Muscle of leg (tissue), 11 donors: ENCODE data around the gene KDM7A. TPM values are rescaled to one million over a fixed set of nuclear protein-coding genes. Genes with fewer than 3 reads are reported as not detected.

ENCODE experiments used
- DNase-seq: peaks from one replicate; pipeline ENCODE4 v3.0.0; 2013
- H3K27ac ChIP-seq: one replicate; pipeline ENCODE4 v1.5.1; 2013; ENCODE audit warnings: mild to moderate bottlenecking, low read length, control low read depth
- H3K27me3 ChIP-seq: one replicate; pipeline ENCODE4 v1.6.1; 2013; ENCODE audit warnings: low read length; ENCODE audit not compliant: control insufficient read depth, insufficient read depth
- H3K36me3 ChIP-seq: one replicate; pipeline ENCODE4 v1.6.1; 2013; ENCODE audit warnings: low read length; ENCODE audit not compliant: control insufficient read depth, insufficient read depth
- H3K4me1 ChIP-seq: one replicate; pipeline ENCODE4 v1.6.1; 2013; ENCODE audit warnings: low read length; ENCODE audit not compliant: control insufficient read depth, insufficient read depth
- H3K4me3 ChIP-seq: one replicate; pipeline ENCODE4 v1.5.1; 2013; ENCODE audit warnings: low read length, control low read depth
- H3K9me3 ChIP-seq: replicated peaks from 2 replicates; pipeline ENCODE4 v1.6.1; 2013; ENCODE audit warnings: low read depth, low read length; ENCODE audit not compliant: control insufficient read depth
- WGBS: methylation state at CpG from one replicate; pipeline ENCODE4 v1.1.5; 2013; ENCODE audit warnings: missing lambda C conversion rate; ENCODE audit not compliant: insufficient coverage; 5-methylcytosine and 5-hydroxymethylcytosine counted together
- polyA plus RNA-seq, 8 donors: library from polyadenylated mRNA; unstranded; fragments of 120-200 nt; gene quantifications; one replicate each; pipeline versions ENCODE4 v1.2.1 to v1.2.3, GENCODE V29; 2013; ENCODE audit warnings: inconsistent platforms in 1 of 8, low replicate concordance in 1 of 8; ENCODE audit not compliant: insufficient read length in 8 of 8, insufficient read depth in 1 of 8
- total RNA-seq: library from RNA; stranded (reverse); fragments of 120-200 nt; gene quantifications from one replicate; pipeline ENCODE4 v1.2.4, GENCODE V29; 2013

Gene KDM7A
- total and polyA plus RNA-seq, 9 donors = 6.0 to 7.6 (median 6.7) TPM

- Histone ChIP-seq H3K36me3 (peaks cover 46% of the 10 kb centered on the region), H3K27ac (no peak overlapping the region), H3K4me1 (no peaks in the 10 kb centered on the region), H3K9me3 (no peaks in the 10 kb centered on the region), H3K27me3 (no peaks in the 10 kb centered on the region), H3K4me3 (no peak overlapping the region)
- DNase-seq = no peak
- WGBS = 100% methylated on average over 1 of the region's 4 CpGs
Observed at GRCh38 chr7:140048138-140048537, 128.6 kb downstream of the KDM7A start.

- Histone ChIP-seq H3K4me1 (no peaks in the 10 kb centered on the region), H3K27ac (no peak overlapping the region), H3K9me3 (no peaks in the 10 kb centered on the region), H3K4me3 (no peak overlapping the region), H3K36me3 (peaks cover 51% of the 10 kb centered on the region), H3K27me3 (no peaks in the 10 kb centered on the region)
- no CpG with 5 or more reads among the region's 3 CpGs for WGBS
- DNase-seq = no peak
Observed at GRCh38 chr7:140047197-140047596, 129.6 kb downstream of the KDM7A start.

GRCh38 chr7:140045697-140046096 lies 131.1 kb downstream of the KDM7A start:
- no peak overlapping the region for H3K27ac ChIP-seq
- peaks cover 60% of the 10 kb centered on the region for H3K36me3 ChIP-seq

GRCh38 chr7:140044251-140044650 lies 132.5 kb downstream of the KDM7A start:
- no peak overlapping the region for H3K4me3 ChIP-seq
- no peaks in the 10 kb centered on the region for H3K27me3 ChIP-seq
- no peaks in the 10 kb centered on the region for H3K9me3 ChIP-seq
- H3K4me1 ChIP-seq = no peaks in the 10 kb centered on the region
- WGBS = 86% methylated on average over 5 of the region's 6 CpGs
- peaks cover 67% of the 10 kb centered on the region for H3K36me3 ChIP-seq
- no peak overlapping the region for H3K27ac ChIP-seq
- DNase-seq = no peak

More at GRCh38 chr7:140045697-140046096, 131.1 kb downstream of the KDM7A start:
- Histone ChIP-seq H3K27me3 (no peaks in the 10 kb centered on the region), H3K4me3 (no peak overlapping the region), H3K9me3 (no peaks in the 10 kb centered on the region), H3K4me1 (no peaks in the 10 kb centered on the region)
- WGBS = no CpG with 5 or more reads among the region's 6 CpGs
- no peak for DNase-seq

GRCh38 chr7:140042386-140042670 lies 134.5 kb downstream of the KDM7A start:
- no peak overlapping the region for H3K4me3 ChIP-seq
- 61% methylated on average over 9 of the region's 10 CpGs for WGBS
- no peaks in the 10 kb centered on the region for H3K9me3 ChIP-seq
- H3K4me1 ChIP-seq = no peaks in the 10 kb centered on the region
- peaks cover 75% of the 10 kb centered on the region for H3K36me3 ChIP-seq
- no peaks in the 10 kb centered on the region for H3K27me3 ChIP-seq
- no peak overlapping the region for H3K27ac ChIP-seq
- DNase-seq = no peak

GRCh38 chr7:140041659-140042385 lies 135.0 kb downstream of the KDM7A start:
- no peaks in the 10 kb centered on the region for H3K4me1 ChIP-seq
- WGBS = 76% methylated on average over 7 of the region's 12 CpGs
- H3K4me3 ChIP-seq = no peak overlapping the region
- peaks cover 78% of the 10 kb centered on the region for H3K36me3 ChIP-seq
- peak; percentile 14 for DNase-seq
- H3K9me3 ChIP-seq = no peaks in the 10 kb centered on the region
- H3K27me3 ChIP-seq = no peaks in the 10 kb centered on the region
- no peak overlapping the region for H3K27ac ChIP-seq

- Histone ChIP-seq H3K4me1 (no peaks in the 10 kb centered on the region), H3K36me3 (peaks cover 72% of the 10 kb centered on the region), H3K27ac (no peak overlapping the region), H3K27me3 (no peaks in the 10 kb centered on the region), H3K4me3 (no peak overlapping the region), H3K9me3 (no peaks in the 10 kb centered on the region)
- 88% methylated on average over 8 of the region's 12 CpGs for WGBS
- no peak for DNase-seq
Observed at GRCh38 chr7:140039896-140040295, 136.9 kb downstream of the KDM7A start.

DNA sequence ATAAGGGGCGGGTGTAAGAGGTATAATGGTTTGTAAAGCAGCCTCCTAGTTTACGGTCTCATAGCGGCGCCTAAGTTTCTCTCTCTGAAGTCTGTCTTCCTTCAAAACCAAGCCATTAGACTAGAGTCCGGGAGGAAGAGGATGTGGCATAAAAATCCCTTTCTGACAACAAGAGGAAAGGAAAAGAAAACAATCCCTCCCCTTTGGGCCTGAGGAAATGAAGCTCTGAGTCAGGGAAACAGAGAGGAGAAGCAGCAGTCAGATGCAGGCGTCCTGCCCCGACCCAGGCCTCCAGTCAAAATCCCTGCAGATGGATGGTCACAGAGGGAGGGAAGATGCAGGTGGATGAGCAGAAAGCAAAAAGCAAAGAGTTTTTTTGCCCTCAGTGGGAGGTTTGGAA lies 137.7 kb downstream of the KDM7A start:
- Histone ChIP-seq H3K4me3 (no peak overlapping the region), H3K4me1 (no peaks in the 10 kb centered on the region), H3K9me3 (no peaks in the 10 kb centered on the region), H3K27ac (peak overlapping the region; percentile 1), H3K36me3 (peaks cover 69% of the 10 kb centered on the region), H3K27me3 (no peaks in the 10 kb centered on the region)
- WGBS = 35% methylated on average over 2 of the region's 7 CpGs
- DNase-seq = peak; percentile 46

DNA sequence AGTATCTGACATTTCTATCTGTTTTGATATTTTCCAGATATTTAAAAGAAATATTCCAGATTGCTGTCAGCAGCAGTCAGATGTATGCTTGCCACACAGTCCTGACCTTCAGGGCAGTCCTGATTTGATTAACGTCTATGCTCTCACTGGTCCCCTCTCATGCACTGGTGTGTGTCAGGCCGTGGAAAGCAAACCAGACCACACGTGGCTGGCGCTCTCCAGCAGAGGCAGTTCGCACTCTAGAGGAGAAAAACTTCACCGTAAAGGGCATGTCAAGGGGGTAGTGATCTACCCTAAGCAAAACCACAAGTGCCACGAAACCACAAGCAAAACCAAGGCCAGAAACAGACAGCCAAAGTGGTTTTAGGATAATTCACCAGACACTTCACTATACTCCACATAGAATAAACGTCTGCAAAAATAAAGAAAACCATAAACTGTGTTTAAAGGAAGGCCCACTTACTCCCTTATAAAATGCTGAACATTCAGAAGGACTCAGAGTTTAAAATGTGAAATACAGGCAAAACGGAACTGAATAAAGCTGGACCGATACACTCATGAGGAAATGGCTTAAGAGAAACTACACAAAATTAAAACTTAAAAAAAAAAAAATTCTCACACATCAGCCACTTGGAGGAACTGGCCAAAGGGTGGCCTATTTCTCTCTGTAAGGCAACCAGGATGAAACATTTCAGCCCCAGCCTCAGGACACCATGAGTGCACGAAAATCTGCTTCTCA lies 140.4 kb downstream of the KDM7A start:
- Histone ChIP-seq H3K4me1 (peaks cover 1% of the 10 kb centered on the region), H3K9me3 (no peaks in the 10 kb centered on the region), H3K27ac (no peak overlapping the region), H3K4me3 (no peak overlapping the region), H3K27me3 (no peaks in the 10 kb centered on the region), H3K36me3 (peaks cover 73% of the 10 kb centered on the region)
- DNase-seq = peak; percentile 18
- WGBS = 67% methylated on average over 1 of the region's 11 CpGs

DNA sequence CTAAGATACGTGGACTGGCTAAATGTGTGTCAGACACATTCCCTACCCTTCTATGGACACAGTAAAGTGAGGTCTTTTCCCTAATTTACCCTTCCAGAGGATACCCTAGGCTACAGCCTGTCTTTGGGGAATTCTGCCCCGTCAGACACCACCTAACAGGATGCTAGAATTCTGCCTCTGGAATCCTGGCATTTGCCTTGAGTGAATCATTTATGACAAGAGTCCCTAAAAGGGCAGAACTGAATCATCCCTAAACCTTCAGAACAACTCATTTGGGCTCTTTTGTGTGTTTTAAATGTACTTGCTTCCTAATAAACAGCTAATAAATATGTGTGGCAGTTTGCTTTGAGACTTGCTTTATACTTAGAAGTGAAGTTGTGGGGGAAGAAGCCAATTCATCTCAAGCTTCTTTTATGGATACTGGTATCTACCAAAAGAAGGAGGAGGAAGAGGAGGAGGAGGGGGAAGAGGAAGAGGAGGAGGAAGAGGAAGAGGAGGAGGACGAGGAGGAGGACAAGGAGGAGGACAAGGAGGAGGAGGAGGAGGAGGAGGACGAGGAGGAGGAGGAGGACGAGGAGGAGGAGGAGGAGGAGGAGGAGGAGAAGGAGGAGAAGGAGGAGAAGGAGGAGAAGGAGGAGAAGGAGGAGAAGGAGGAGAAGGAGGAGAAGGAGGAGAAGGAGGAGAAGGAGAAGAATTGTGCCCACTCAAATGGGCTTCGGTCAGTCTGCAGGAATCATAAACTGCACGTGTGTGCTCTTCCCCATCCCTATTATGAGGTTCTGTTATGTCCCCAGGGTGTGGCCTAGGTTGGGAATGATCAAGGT lies 141.2 kb downstream of the KDM7A start:
- no peak for DNase-seq
- 83% methylated on average over 1 of the region's 7 CpGs for WGBS
- H3K36me3 ChIP-seq = peaks cover 67% of the 10 kb centered on the region

More for the DNA sequence above, 141.2 kb downstream of the KDM7A start:
- H3K27me3 ChIP-seq = no peaks in the 10 kb centered on the region
- no peak overlapping the region for H3K27ac ChIP-seq
- no peak overlapping the region for H3K4me3 ChIP-seq
- peaks cover 2% of the 10 kb centered on the region for H3K4me1 ChIP-seq
- H3K9me3 ChIP-seq = no peaks in the 10 kb centered on the region
